NCI-H2227 (cell line): ENCODE results near the gene RPRD1B.
"Not testable (repeated sequence)": the region's sequence is repeated elsewhere in the genome, so short reads cannot be mapped to it uniquely, and the experiment has no call there.

Source experiments
- DNase-seq: peaks from one replicate; lab custom pipeline; 2025; ENCODE audit not compliant: unreplicated experiment; lab: John Stamatoyannopoulos, UW

RPRD1B gene

GRCh38 chr20:38098952-38099351 is 65.4 kb downstream of the RPRD1B start:
- DNase-seq, result no peak

DNA sequence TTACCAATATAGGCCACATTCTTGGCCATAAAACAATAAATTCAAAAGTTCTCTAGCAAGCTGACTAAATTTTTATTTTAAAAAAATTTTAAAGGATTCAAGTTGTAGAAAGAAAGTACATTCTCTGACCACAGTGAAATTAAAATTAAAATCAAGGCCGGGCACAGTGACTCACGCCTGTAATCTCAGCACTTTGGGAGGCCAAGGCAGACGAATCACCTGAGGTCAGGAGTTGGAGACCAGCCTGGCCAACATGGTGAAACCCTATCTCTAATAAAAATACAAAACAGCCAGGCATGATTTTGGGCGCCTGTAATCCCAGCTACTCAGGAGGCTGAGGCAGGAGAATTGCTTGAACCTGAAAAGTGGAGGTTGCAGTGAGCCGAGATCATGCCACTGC is 68.7 kb downstream of the RPRD1B start:
- not testable (repeated sequence) for DNase-seq

GRCh38 chr20:38104285-38104684 is 70.7 kb downstream of the RPRD1B start:
- DNase-seq, result no peak

DNA sequence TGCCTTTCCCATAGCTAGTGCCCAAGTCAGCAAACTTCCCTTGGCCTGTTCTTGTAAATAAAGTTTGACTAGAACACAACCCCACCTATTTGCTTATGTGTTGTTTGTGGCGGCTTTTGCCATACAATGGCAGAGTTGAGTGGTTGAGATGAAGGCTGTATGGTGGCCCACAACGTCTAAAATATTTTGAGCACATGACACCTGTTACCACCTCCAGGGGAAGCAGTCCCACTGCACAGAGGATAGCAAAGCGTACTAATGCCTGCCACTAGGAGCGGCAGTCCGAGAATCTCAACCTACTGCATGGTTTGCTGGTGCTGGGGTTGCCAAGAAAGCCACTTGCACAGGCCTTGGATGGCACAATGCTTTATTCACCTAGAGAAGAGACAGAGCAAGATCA is 72.9 kb downstream of the RPRD1B start:
- no peak for DNase-seq

DNA sequence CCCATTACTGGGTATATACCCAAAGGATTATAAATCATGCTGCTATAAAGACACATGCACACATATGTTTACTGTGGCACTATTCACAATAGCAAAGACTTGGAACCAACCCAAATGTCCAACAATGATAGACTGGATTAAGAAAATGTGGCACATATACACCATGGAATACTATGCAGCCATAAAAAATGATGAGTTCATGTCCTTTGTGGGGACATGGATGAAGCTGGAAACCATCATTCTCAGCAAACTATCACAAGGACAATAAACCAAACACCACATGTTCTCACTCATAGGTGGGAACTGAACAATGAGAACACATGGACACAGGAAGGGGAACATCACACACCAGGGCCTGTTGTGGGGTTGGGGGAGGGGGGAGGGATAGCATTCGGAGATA is 73.8 kb downstream of the RPRD1B start:
- not testable (repeated sequence) for DNase-seq

DNA sequence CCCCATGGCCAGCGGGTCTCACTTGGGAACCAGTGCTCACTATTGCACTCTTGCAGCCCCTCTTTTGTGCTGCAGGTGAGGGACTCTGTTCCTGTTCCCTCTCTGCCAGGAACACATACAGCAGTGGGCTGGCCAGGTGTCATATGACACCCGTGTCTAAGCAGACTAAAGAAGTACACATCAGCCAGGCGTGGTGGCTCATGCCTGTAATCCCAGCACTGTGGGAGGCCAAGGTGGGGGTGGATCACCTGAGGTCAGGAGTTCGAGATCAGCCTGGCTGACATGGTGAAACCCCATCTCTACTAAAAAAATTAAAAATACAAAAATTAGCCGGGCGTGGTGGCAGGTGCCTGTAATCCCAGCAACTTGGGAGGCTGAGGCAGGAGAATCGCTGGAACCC is 74.4 kb downstream of the RPRD1B start:
- DNase-seq, result not testable (repeated sequence)

DNA sequence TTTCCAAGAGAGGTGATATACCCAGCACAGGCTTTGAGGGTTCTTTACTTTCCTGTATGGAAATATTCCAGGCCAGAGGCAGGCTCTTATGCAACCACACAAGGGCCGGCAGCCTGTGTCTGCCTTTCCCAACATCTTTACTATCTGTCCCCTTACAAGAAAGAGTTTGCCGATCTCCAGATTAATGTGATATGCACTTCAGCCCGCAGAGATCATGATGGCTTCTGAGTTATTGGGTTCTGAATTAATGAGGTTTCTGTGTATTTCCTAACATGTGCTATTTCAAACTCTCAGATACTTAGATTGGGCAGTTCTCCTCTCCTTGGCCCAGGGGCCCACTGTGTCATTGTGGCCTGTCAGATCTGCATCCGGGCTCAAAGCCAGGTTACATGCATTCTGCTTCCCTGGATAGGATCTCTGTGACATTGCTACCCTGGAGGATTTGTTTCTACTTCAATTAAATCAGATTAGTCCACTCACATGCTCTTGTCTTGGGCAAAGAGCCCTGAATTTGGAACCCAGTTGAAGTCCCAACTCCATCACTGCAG is 75.0 kb downstream of the RPRD1B start:
- DNase-seq, result no peak

GRCh38 chr20:38108986-38109541 is 75.5 kb downstream of the RPRD1B start:
- no peak for DNase-seq

GRCh38 chr20:38109591-38110524 is 76.3 kb downstream of the RPRD1B start:
- no peak for DNase-seq

DNA sequence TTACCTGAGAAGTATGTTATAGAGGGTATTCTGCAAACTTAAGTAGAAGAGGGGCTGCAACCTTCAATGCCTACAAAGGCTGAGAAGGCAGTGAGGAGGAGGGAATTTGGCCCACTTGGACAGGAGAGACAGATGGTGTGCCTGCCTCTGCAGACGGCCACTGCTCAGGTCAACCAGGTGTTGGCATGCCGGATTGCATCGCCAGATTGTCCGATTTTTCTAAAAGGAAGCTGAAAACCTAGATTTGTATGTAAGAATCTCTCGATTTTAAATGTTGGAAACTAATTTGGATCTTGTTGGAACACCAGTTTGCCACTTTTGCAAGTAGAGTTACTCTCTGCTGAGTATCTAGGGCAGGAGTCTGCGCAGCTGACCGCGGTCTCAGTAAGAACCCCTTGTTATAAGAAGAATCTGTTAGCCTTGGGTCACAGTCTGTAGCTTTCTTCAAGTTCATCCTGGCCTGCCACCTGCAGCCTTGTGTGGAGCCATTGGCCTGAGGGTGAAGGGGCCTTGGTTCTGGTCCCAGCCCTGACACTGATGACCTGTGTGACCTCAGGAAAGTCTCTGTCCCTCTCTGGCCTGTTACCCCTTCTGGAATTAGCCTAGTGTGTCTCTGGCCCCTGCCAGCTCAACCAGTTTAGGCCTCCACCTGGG is 77.1 kb downstream of the RPRD1B start:
- no peak for DNase-seq

GRCh38 chr20:38111366-38112232 is 78.1 kb downstream of the RPRD1B start:
- DNase-seq, result no peak

GRCh38 chr20:38112261-38112929 is 78.8 kb downstream of the RPRD1B start:
- DNase-seq, result no peak

- no peak for DNase-seq
These were observed 79.4 kb downstream of the RPRD1B start for GRCh38 chr20:38112930-38113294.

DNA sequence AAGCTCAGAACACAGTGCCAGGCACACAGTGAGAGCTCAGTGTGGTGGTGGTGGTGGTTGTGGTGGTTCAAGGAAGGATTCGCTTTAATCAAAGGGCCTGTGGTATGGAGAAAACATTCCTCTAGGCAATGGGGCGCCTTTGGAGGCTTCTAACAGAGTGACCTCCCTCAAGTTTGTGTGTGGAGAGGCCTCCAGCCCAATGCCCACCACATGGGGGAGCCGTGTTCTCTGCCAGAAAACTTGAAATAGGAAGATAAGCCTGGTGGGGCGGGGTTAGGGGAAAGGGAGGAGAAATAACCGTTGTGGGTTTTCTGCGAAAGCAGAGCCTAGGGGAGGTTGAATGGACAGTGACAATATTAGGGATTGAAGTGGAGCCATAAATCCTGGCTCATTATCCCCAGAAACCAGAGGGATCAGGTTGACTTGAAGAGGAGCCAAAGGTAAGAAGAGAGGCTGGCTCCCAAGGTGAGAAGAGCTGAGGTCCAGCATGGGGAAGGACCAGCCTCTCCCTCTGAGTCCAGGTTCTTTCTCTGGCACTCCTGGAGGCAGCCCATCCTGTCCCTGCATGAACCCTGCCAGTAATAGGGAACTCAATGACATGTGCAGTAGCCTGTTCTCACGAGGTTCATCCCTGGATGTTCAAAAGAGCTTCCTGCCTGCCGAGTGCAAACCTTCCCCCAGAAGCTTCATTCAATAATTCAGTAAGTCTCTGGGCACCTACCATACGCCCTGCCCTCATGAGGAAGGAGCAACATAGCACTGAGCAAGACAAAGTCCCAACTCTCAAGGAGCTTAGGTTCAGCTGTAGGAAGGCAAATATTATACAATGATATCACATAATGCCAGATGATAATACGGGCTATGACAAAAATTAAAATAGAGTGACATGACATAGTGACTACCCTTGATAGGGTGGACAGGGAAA is 80.1 kb downstream of the RPRD1B start:
- no peak for DNase-seq

DNA sequence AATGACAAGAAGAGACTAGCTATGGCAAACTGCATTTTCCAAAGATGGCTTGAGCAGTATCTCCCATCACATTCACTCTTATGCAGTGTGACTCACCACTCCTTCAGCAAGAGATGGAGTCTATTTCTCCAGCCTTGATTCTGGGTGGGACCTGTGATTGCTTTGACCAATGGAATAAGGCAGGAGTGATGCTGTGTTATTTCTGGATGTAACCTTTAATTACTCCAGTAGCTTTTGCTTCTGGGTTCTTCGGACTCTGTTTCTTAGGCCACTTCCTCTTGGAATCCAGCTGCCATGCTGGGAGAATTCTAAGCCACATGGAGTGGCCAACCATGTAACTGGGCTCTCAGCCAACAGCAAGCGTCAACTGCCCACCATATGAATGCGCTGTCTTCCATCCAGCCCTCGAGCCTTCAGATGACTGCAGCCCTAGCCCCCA is 80.8 kb downstream of the RPRD1B start:
- no peak for DNase-seq

GRCh38 chr20:38115205-38115604 is 81.7 kb downstream of the RPRD1B start:
- no peak for DNase-seq

DNA sequence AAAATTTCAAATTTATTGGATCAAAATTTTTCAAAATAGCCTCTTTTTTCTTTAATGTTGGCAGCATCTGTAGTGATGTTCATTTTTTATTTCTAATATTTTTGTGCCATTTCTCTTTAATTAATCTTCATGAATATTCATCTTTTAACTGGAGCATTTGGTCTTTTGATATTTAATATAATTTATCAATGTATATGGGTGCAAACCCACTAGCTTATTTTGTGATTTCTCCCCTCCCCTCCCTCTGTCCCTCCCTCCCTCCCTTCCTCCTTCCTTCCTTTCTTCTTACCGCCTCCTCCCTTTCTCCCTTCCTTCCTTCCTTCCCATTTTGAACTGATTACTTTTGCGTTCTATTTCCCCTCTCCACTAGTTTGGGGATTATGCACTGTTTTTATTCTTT is 82.3 kb downstream of the RPRD1B start:
- DNase-seq, result no peak

DNA sequence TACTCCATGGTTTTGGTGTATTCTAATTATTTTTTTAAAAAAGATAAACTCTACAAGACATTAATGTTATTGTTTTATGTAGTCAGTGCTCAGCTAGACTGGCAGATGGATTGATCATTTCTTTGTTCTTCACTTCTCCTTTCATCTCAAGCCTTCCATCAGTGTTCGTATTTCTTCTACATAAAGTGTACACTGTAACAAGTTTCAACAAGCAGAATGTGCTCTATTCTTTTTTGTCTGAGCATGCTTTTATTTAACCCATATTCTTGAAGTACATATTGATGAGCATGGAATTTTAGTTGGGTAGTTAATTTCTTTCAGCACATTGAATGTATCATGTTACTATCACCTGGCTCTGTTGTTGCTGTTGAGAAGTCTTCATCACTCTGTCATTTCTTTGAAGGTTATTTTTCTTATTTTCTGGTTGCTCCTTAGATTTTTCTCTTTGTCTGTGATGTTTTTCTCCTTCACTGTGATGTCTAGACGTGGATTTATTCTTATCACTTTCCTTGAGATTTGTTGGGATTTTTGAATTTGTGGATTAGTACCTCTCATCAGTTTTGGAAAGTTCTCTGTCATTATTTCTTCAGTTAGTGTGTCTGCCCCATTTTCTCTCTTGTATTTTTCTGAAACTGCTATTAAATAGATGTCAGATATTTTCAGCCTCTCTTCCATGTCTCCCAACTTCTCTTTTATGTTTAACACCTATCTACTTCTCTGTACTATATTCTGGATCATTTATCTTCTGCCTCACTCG is 83.0 kb downstream of the RPRD1B start:
- no peak for DNase-seq
